Colonic mucosa (tissue), 4 donors: ENCODE measurements around the gene SF3A2. TPM values are rescaled to one million over a fixed set of nuclear protein-coding genes. Genes with fewer than 3 reads are reported as not detected.

Source experiments
- DNase-seq: peaks from one replicate; pipeline ENCODE4 v3.0.0-alpha.2; 2020
- H3K27ac ChIP-seq: fragments of 200-600 bp; one replicate; pipeline ENCODE4 v1.8.0; 2021
- H3K27me3 ChIP-seq: fragments of 200-600 bp; one replicate; pipeline ENCODE4 v1.8.0; 2021
- H3K36me3 ChIP-seq: fragments of 200-600 bp; one replicate; pipeline ENCODE4 v1.8.0; 2021
- H3K4me1 ChIP-seq: fragments of 200-600 bp; one replicate; pipeline ENCODE4 v1.8.0; 2021; ENCODE audit warnings: mild to moderate bottlenecking
- H3K4me3 ChIP-seq: fragments of 200-600 bp; one replicate; pipeline ENCODE4 v1.8.0; 2021
- H3K9ac ChIP-seq, 2 donors: one replicate each; pipeline ENCODE4 v1.7.0; 2013; ENCODE audit warnings: control low read depth in 2 of 2, low read depth in 2 of 2, low read length in 2 of 2
- H3K9me3 ChIP-seq: fragments of 200-600 bp; one replicate; pipeline ENCODE4 v1.8.0; 2021
- intact Hi-C: fragments of 100-400 bp; cut with DNase I; formaldehyde crosslinking; loops from one replicate; pipeline ENCODE4 v1.14.1; 2022
- total RNA-seq, 2 donors: library from RNA; stranded (reverse); fragmentation: NEBNext Ultra II Directional in 1 of 2; extraction: Animal tissue kit (Norgen Biotek cat#: 25700) in 1 of 2; gene quantifications; one replicate each; pipeline ENCODE4 v1.2.1, GENCODE V29; 2021
- TF ChIP-seq, protein P1 (sequence below): fragments of 200-600 bp; IDR thresholded peaks from one replicate; pipeline ENCODE4 v1.8.0; 2022; ENCODE audit warnings: antibody characterized with exemption, mild to moderate bottlenecking
- donor health status: healthy.
- donor health status: DM: no; HTN: no; CAD: no.
- donor health status: DM: no; HTN: no; CAD: no.

The SF3A2 gene
- total RNA-seq, 2 donors from 2014 or later, result 60.9 to 99.8 TPM

DNA sequence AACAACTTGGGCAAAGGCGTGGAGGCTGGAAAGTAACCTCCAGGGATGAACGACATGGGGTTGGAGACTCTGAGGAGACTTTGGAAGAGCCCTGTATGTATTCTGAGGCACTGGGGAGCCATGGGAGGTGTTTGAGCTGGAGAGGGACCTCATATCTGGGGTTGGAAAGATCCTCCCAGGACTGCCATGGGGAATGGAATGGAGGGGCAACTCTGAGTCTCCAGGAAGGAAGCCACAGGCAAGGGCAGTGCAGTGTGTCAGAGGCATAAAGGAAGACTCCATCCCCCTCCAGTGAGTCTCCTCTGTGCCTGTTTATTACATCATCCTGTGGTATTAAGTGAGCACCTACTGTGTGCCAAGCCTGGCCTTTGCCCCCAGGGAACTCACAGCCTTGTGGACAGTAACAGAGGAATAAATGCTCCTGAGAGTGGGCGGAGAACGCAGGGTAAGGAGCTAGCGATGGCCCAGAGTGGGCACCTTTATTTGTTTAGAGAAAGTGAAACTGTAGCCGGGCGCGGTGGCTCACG lies 37.6 kb downstream of the SF3A2 start:
- intact Hi-C loops, result loop anchor here (2.0 to 5.0 kb wide), 2 partner anchors 37 to 117 kb away; partner anchors contain the start of genes PLEKHJ1 and SF3A2
- peaks cover 40% of the 10 kb centered on the region for H3K4me1 ChIP-seq
- H3K9me3 ChIP-seq, result no peaks in the 10 kb centered on the region
- peak overlapping the region in 1 of 2 donors; percentile 66 for H3K9ac ChIP-seq
- H3K36me3 ChIP-seq, result no peaks in the 10 kb centered on the region
- TF ChIP-seq, protein P1, sequence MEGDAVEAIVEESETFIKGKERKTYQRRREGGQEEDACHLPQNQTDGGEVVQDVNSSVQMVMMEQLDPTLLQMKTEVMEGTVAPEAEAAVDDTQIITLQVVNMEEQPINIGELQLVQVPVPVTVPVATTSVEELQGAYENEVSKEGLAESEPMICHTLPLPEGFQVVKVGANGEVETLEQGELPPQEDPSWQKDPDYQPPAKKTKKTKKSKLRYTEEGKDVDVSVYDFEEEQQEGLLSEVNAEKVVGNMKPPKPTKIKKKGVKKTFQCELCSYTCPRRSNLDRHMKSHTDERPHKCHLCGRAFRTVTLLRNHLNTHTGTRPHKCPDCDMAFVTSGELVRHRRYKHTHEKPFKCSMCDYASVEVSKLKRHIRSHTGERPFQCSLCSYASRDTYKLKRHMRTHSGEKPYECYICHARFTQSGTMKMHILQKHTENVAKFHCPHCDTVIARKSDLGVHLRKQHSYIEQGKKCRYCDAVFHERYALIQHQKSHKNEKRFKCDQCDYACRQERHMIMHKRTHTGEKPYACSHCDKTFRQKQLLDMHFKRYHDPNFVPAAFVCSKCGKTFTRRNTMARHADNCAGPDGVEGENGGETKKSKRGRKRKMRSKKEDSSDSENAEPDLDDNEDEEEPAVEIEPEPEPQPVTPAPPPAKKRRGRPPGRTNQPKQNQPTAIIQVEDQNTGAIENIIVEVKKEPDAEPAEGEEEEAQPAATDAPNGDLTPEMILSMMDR, result no peak
- no peak overlapping the region for H3K4me3 ChIP-seq
- no peak for DNase-seq
- H3K27me3 ChIP-seq, result no peaks in the 10 kb centered on the region
- H3K27ac ChIP-seq, result peak overlapping the region; percentile 79

DNA sequence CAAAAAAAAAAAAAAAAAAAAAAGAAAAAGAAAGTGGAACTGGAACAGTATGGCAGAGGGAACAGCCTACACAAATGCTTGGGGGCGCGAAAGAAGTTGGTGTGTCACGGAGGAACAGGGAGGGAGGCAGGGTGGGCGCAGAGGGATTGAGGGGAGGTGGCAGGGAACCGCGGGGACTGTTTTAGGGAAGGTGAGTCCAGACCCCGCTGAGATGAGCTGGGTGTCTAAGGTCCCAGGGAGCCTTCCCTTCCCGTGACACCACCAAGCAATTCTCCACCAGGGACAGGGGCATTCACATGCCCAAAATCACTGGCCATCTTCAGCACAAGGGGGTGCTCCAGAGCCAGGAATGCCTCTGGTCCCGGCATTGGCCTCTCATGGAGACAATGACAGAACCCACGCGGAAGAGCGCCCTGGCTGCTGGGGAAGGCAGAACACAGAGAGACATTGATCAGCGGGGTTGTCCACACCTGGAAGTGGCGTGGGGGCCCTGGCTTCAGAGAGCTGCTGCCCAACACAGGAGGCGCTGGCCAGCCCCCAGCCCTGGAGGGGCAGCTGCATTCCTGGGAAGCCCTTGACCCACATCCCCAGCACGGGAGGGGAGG lies 38.4 kb downstream of the SF3A2 start:
- Histone ChIP-seq H3K4me1 (peaks cover 40% of the 10 kb centered on the region), H3K27ac (peak overlapping the region; percentile 50), H3K27me3 (no peaks in the 10 kb centered on the region), H3K4me3 (no peak overlapping the region), H3K9ac (peak overlapping the region in 1 of 2 donors; percentile 68), H3K9me3 (no peaks in the 10 kb centered on the region), H3K36me3 (no peaks in the 10 kb centered on the region)
- peak; percentile 85 for DNase-seq
- TF ChIP-seq, protein P1, result peak; percentile 35
- intact Hi-C loops, result loop anchor here (2.0 to 5.0 kb wide), 3 partner anchors 38 to 116 kb away; partner anchors contain the start of genes PLEKHJ1 and SF3A2

DNA sequence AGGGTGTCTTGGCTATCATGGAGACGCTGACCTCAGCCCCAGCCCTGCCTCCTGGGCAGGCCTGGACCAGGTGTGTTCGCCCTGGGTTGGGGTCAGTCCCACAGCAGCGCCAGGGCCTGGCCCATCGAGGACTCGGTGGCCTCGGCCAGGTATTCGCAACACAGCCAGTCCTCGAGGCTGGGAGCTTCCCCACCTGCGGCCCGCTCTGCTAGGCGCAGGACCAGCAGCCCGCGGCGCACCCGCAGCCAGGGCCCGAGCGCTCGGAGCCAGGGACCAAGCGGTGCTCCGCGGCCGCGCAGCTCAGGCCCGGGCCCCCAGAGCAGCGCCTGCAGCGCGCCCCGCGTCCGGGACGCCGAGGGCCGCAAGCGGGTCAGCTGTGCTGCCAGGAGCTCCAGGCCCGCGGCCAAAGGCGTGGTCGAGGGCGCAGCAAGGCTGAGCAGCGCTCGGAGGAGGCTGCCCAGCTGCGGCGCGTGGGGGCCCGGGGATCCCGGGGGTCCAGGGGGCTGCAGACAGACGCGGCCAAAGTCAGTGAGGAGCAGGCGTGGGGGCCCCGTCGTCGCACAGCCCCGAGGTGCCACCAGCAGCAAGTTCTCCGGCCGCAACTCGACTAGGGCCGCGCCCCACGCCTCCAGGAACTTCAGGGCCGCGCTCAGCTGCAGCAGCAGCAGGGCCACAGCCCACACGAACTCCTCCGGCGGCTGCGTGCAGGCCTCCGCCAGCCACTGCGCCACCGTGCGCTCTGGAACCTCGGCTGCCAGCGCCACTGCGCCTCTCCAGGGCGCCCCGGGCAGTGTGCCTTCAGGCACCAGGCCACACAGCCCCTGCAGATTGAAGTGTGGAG lies 39.2 kb downstream of the SF3A2 start:
- Histone ChIP-seq H3K27me3 (no peaks in the 10 kb centered on the region), H3K9ac (peak overlapping the region; percentile 35 to 68), H3K4me1 (peaks cover 40% of the 10 kb centered on the region), H3K4me3 (no peak overlapping the region), H3K9me3 (no peaks in the 10 kb centered on the region), H3K27ac (peak overlapping the region; percentile 50), H3K36me3 (no peaks in the 10 kb centered on the region)
- DNase-seq, result peak; percentile 53
- intact Hi-C loops, result loop anchor here (2.0 to 5.0 kb wide), 2 partner anchors 41 to 115 kb away; no protein-coding TSS in a partner anchor
- TF ChIP-seq, protein P1, result no peak

DNA sequence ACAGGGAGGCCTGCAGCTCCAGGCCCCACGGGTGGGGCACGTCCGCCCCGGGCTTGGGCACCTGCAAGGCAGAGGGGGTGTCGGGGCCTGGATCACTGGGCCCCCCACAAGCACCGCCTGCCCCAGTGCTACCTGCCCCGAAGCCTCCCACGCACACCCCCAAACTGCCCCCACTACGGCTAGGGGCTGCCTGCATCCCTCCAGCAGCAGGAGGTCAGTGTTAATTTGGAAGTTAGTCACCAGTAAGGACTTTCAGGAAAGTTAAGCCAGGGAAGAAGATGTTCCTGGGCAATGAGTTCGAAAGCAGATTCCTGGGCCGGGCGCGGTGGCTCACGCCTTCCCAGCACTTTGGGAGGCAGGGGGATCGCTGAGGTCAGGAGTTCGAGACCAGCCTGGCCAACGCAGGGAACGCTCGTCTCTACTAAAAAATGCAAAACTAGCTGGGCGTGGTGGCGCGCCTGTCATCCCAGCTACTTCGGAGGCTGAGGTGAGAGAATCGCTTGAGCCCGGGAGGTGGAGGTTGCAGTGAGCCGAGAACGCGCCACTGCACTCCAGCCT lies 39.9 kb downstream of the SF3A2 start:
- H3K27me3 ChIP-seq, result no peaks in the 10 kb centered on the region
- no peaks in the 10 kb centered on the region for H3K9me3 ChIP-seq
- H3K27ac ChIP-seq, result no peak overlapping the region
- intact Hi-C loops, result loop anchor here (5.0 kb wide), 1 partner anchor 41 kb away; no protein-coding TSS in a partner anchor
- no peak for DNase-seq
- no peaks in the 10 kb centered on the region for H3K36me3 ChIP-seq
- TF ChIP-seq, protein P1, result no peak
- H3K9ac ChIP-seq, result peak overlapping the region; percentile 19 to 24
- H3K4me3 ChIP-seq, result no peak overlapping the region
- peaks cover 39% of the 10 kb centered on the region for H3K4me1 ChIP-seq

DNA sequence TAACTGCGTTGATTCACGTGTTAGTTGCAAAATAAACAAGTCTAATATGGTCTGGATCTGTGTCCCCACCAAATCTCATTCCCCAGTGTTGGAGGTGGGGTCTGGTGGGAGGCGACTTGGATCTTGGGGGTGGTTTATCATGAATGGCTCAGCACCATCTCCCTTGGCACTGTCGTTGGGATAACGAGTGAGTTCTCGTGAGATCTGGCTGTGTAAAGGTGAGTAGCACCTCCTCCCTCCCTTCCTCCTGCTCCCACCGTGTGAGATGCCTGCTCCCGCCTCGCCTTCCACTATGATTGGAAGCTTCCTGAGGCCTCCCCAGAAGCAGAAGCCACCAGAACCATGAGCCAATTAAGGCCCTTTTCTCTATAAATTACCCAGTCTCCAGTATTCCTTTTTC lies 40.5 kb downstream of the SF3A2 start:
- Histone ChIP-seq H3K4me3 (no peak overlapping the region), H3K9ac (no peak overlapping the region), H3K36me3 (no peaks in the 10 kb centered on the region), H3K27ac (no peak overlapping the region), H3K27me3 (peaks cover 4% of the 10 kb centered on the region), H3K9me3 (no peaks in the 10 kb centered on the region), H3K4me1 (peaks cover 32% of the 10 kb centered on the region)
- intact Hi-C loops, result loop anchor here (5.0 kb wide), 1 partner anchor 40 kb away; no protein-coding TSS in a partner anchor
- TF ChIP-seq, protein P1, result no peak
- DNase-seq, result no peak
